GM12864 (cell line): Measurements from ENCODE around the gene CXCL9.
"Not testable (repeated sequence)": the region's sequence is repeated elsewhere in the genome, so short reads cannot be mapped to it uniquely, and the experiment has no call there.

Experiments used
- DNase-seq: peaks from one replicate; pipeline ENCODE4 v3.0.0-alpha.2; 2011; ENCODE audit warnings: low read depth
- H3K4me3 ChIP-seq: 2 replicates; pipeline ENCODE4 v1.5.1; 2011; ENCODE audit warnings: mild to moderate bottlenecking, low read depth, low read length, control low read depth
- CTCF ChIP-seq: IDR thresholded peaks from 2 replicates; pipeline ENCODE4 v1.5.1; 2011; ENCODE audit warnings: low read depth, mild to moderate bottlenecking, moderate library complexity, low read length, control low read depth, inconsistent platforms; ENCODE audit errors: missing control alignments

The CXCL9 gene

GRCh38 chr4:75985116-75985515 lies 22.2 kb downstream of the CXCL9 start:
- DNase-seq = no peak
- H3K4me3 ChIP-seq = no peak overlapping the region
- TF ChIP-seq CTCF = no peak

- DNase-seq = no peak
- no peak for TF ChIP-seq CTCF
- H3K4me3 ChIP-seq = no peak overlapping the region
These were observed 26.7 kb downstream of the CXCL9 start for GRCh38 chr4:75980576-75980975.

DNA sequence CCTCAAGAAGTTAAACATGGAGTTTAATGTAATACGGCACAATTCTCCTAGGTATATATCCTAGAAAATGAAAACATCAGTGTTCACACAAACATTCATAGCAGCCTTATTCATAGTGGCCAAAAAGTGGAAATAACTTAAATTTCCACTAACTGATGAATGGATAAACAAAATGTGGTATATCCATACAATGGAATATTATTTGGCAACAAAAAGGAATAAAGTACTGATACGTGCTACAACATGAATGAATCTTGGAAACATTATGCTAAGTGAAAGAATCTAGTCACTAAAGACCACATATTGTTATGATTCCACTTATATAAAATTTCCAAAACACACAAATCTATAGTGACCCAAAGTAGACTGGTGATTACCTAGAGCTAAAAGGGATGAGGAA lies 31.1 kb downstream of the CXCL9 start:
- H3K4me3 ChIP-seq = no peak overlapping the region
- no peak for TF ChIP-seq CTCF
- DNase-seq = no peak

DNA sequence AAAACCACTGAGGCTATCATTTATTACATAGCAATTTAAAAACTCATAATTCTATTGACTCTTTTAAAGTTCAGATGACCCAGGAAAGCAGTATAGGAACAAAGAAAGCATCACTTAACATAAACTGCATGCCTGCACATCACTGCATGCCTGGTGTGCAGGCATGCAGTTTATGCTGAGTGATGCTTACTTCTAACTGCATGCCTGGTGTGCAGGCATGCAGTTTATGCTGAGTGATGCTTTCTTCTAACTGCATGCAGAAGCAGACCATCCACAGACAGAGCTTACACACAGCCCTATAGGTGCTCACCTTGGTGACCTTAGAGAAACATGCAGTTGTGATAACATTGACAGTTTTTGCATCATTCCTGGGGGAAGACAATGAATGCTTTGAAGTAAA lies 33.5 kb downstream of the CXCL9 start:
- no peak for TF ChIP-seq CTCF
- DNase-seq = no peak
- no peak overlapping the region for H3K4me3 ChIP-seq

DNA sequence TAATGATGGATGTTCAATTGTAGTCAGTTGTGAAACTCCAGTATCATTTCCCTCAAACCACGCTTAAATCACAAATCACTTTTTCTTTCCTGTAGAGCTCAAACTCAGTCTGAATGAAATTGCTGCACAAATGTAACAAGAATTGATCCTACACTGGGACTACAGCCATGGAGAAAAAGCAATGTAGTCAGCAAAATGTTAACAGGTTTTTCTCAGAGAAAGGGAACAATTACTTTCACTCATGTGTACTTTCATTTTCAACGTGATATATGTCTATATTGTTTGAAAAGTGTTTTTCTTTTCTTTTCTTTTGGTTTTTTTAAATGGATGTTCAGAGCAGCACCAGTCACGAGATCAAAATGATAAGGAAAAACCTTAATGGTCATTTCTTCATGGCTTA lies 39.2 kb downstream of the CXCL9 start:
- no peak for DNase-seq
- H3K4me3 ChIP-seq = no peak overlapping the region
- no peak for TF ChIP-seq CTCF

- TF ChIP-seq CTCF = no peak
- no peak overlapping the region for H3K4me3 ChIP-seq
- no peak for DNase-seq
These were observed 43.8 kb downstream of the CXCL9 start for GRCh38 chr4:75963558-75963957.

DNA sequence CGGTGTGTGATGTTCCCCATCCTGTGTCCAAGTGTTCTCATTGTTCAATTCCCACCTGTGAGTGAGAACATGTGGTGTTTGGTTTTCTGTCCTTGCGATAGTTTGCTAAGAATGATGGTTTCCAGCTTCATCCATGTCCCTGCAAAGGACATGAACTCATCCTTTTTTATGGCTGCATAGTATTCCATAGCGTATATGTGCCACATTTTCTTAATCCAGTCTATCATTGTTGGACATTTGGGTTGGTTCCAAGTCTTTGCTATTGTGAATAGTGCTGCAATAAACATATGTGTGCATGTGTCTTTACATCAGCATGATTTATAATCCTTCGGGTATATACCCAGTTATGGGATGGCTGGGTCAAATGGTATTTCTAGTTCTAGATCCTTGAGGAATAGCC lies 45.2 kb downstream of the CXCL9 start:
- not testable (repeated sequence) for H3K4me3 ChIP-seq, DNase-seq

- not testable (repeated sequence) for H3K4me3 ChIP-seq, DNase-seq
These were observed 48.8 kb downstream of the CXCL9 start for GRCh38 chr4:75958546-75958945.

DNA sequence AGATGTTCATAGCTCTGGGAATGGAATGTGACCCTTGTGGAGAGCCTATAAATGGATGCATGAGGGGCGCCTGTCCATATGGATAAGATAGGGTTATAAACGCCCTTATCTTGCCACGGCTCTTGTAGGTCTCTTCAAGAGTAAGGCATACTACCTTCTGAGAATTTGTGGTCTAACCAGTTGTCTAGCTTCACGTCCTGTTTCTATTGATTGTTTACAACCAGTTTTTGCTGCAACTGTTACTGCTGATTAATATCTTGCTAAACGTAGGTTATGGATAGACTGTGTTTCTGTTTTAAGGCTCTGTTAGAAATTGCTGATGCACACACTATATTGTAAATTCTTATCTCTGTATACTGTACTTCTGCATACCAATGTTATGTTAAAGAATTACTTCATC lies 52.5 kb downstream of the CXCL9 start:
- not testable (repeated sequence) for DNase-seq

More for the DNA sequence above, 52.5 kb downstream of the CXCL9 start:
- not testable (repeated sequence) for H3K4me3 ChIP-seq
